Measurements from ENCODE around the gene IGFN1. TPM values are rescaled to one million over a fixed set of nuclear protein-coding genes. Genes with fewer than 3 reads are reported as not detected.
A peak's percentile ranks its signal among the peaks of the same experiment; 100 is the strongest.

The IGFN1 gene
- total RNA-seq, 4 donors from 2014 or later: not detected

- WGBS, 2 donors: 35 to 72% methylated on average over 5 to 12 of the region's 48 CpGs
- Histone ChIP-seq H3K27ac (peak overlapping the region; percentile 81 to 92 (median 88)), H3K27me3 (peaks cover 0 to 6% (median 0%) of the 10 kb centered on the region in 4 donors), H3K36me3 (no peaks in the 10 kb centered on the region), H3K4me1 (peaks cover 0 to 19% (median 4%) of the 10 kb centered on the region in 3 donors), H3K9me3 (no peaks in the 10 kb centered on the region), H3K4me3 (peak overlapping the region; percentile 47 to 73 (median 63))
- DNase-seq: no peak
- intact Hi-C loops (cut with DNase I): no loop called here
- TF ChIP-seq CTCF (IDR thresholded peaks at IDR 0.05) (peak in 4 of 6 experiments; percentile 12 to 39 (median 32)), POLR2A (IDR thresholded peaks at IDR 0.05) (no peak)
Measured at GRCh38 chr1:201171063-201172036, 19.3 kb upstream of the IGFN1 start.

GRCh38 chr1:201172326-201172725 is 18.3 kb upstream of the IGFN1 start:
- 87 to 94% methylated on average over 2 to 4 of the region's 4 CpGs for WGBS, 2 donors

GRCh38 chr1:201172999-201173610 is 17.5 kb upstream of the IGFN1 start:
- 58 to 89% methylated on average over 3 to 4 of the region's 4 CpGs for WGBS, 2 donors
- H3K36me3 ChIP-seq: no peaks in the 10 kb centered on the region
- no peaks in the 10 kb centered on the region for H3K9me3 ChIP-seq
- peak overlapping the region in 2 of 4 donors; percentile 51 to 60 for H3K27ac ChIP-seq
- H3K4me3 ChIP-seq: no peak overlapping the region
- DNase-seq: no peak
- TF ChIP-seq POLR2A (IDR thresholded peaks at IDR 0.05): no peak
- no peak for TF ChIP-seq CTCF (IDR thresholded peaks at IDR 0.05)
- H3K4me1 ChIP-seq: peaks cover 0 to 27% (median 4%) of the 10 kb centered on the region in 3 donors
- H3K27me3 ChIP-seq: peaks cover 0 to 6% (median 0%) of the 10 kb centered on the region in 4 donors
- intact Hi-C loops (cut with DNase I): no loop called here

More at GRCh38 chr1:201172326-201172725, 18.3 kb upstream of the IGFN1 start:
- intact Hi-C loops (cut with DNase I): no loop called here
- Histone ChIP-seq H3K9me3 (no peaks in the 10 kb centered on the region), H3K27me3 (peaks cover 0 to 6% (median 0%) of the 10 kb centered on the region in 4 donors), H3K36me3 (no peaks in the 10 kb centered on the region), H3K4me3 (no peak overlapping the region), H3K4me1 (peaks cover 0 to 27% (median 4%) of the 10 kb centered on the region in 3 donors), H3K27ac (no peak overlapping the region)
- DNase-seq: no peak
- no peak for TF ChIP-seq POLR2A (IDR thresholded peaks at IDR 0.05)
- no peak for TF ChIP-seq CTCF (IDR thresholded peaks at IDR 0.05)

GRCh38 chr1:201173736-201174135 is 16.9 kb upstream of the IGFN1 start:
- peaks cover 0 to 6% (median 0%) of the 10 kb centered on the region in 4 donors for H3K27me3 ChIP-seq
- TF ChIP-seq CTCF (IDR thresholded peaks at IDR 0.05) (no peak), POLR2A (IDR thresholded peaks at IDR 0.05) (no peak)
- H3K9me3 ChIP-seq: no peaks in the 10 kb centered on the region
- peak overlapping the region in 2 of 4 donors; percentile 51 to 60 for H3K27ac ChIP-seq
- WGBS, 2 donors: 33 to 40% methylated on average over 1 of the region's 1 CpG
- intact Hi-C loops (cut with DNase I): no loop called here
- peaks cover 0 to 27% (median 4%) of the 10 kb centered on the region in 3 donors for H3K4me1 ChIP-seq
- no peaks in the 10 kb centered on the region for H3K36me3 ChIP-seq
- no peak overlapping the region for H3K4me3 ChIP-seq
- DNase-seq: no peak

All from esophagus squamous epithelium (tissue), 5 donors.